Progenitor cell of endocrine pancreas (in vitro differentiated cells): Measurements from ENCODE around the gene KCNK13. TPM values are rescaled to one million over a fixed set of nuclear protein-coding genes. Genes with fewer than 3 reads are reported as not detected.

Experiments
- DNase-seq: peaks from one replicate; pipeline ENCODE4 v3.0.0; 2021; ENCODE audit warnings: low spot score; ENCODE audit not compliant: unreplicated experiment
- H3K27ac Mint-ChIP-seq: 2 replicates; pipeline ENCODE4 v1.8.0; 2021; ENCODE audit warnings: mild to moderate bottlenecking, moderate library complexity, mixed read lengths
- H3K27me3 Mint-ChIP-seq: 2 replicates; pipeline ENCODE4 v1.8.0; 2021; ENCODE audit warnings: mixed read lengths
- H3K36me3 Mint-ChIP-seq: 2 replicates; pipeline ENCODE4 v1.8.0; 2022; ENCODE audit warnings: mixed read lengths; ENCODE audit not compliant: insufficient read depth
- H3K4me1 Mint-ChIP-seq: 2 replicates; pipeline ENCODE4 v1.8.0; 2021; ENCODE audit warnings: low read depth, mixed read lengths
- H3K4me3 Mint-ChIP-seq: 2 replicates; pipeline ENCODE4 v1.8.0; 2021; ENCODE audit warnings: low read depth, mild to moderate bottlenecking, moderate library complexity, mixed read lengths
- H3K9me3 Mint-ChIP-seq: 2 replicates; pipeline ENCODE4 v1.8.0; 2021; ENCODE audit warnings: low read depth, mixed read lengths
- CTCF ChIP-seq: fragments of 200-600 bp; sonication (generic); IDR thresholded peaks from one replicate; pipeline ENCODE4 v1.5.0; 2021; ENCODE audit warnings: antibody characterized with exemption, mild to moderate bottlenecking; ENCODE audit not compliant: unreplicated experiment
- total RNA-seq: library from RNA; stranded (reverse); gene quantifications from 2 replicates; pipeline ENCODE4 v1.2.1, GENCODE V29; 2021

KCNK13 gene
- total RNA-seq, 1 donor from 2014 or later: not detected

GRCh38 chr14:90027842-90028241 is 34.0 kb upstream of the KCNK13 start:
- no peak for TF ChIP-seq CTCF
- no peaks in the 10 kb centered on the region for H3K9me3 Mint-ChIP-seq
- H3K27me3 Mint-ChIP-seq: no peaks in the 10 kb centered on the region
- no peak overlapping the region for H3K4me3 Mint-ChIP-seq
- H3K36me3 Mint-ChIP-seq: peaks cover 27% of the 10 kb centered on the region
- peaks cover 12% of the 10 kb centered on the region for H3K4me1 Mint-ChIP-seq
- no peak for DNase-seq
- peak overlapping the region; percentile 34 for H3K27ac Mint-ChIP-seq

- H3K36me3 Mint-ChIP-seq: peaks cover 36% of the 10 kb centered on the region
- no peaks in the 10 kb centered on the region for H3K27me3 Mint-ChIP-seq
- H3K9me3 Mint-ChIP-seq: no peaks in the 10 kb centered on the region
- H3K4me3 Mint-ChIP-seq: no peak overlapping the region
- no peaks in the 10 kb centered on the region for H3K4me1 Mint-ChIP-seq
- DNase-seq: no peak
- TF ChIP-seq CTCF: no peak
- no peak overlapping the region for H3K27ac Mint-ChIP-seq
Measured at GRCh38 chr14:90034156-90034555, 27.6 kb upstream of the KCNK13 start.

GRCh38 chr14:90034835-90035525 is 26.8 kb upstream of the KCNK13 start:
- DNase-seq: no peak
- peaks cover 39% of the 10 kb centered on the region for H3K36me3 Mint-ChIP-seq

GRCh38 chr14:90039253-90040010 is 22.4 kb upstream of the KCNK13 start:
- Mint-ChIP-seq H3K27ac (no peak overlapping the region), H3K4me1 (no peaks in the 10 kb centered on the region), H3K27me3 (no peaks in the 10 kb centered on the region), H3K36me3 (peaks cover 26% of the 10 kb centered on the region), H3K4me3 (no peak overlapping the region), H3K9me3 (no peaks in the 10 kb centered on the region)
- no peak for TF ChIP-seq CTCF
- no peak for DNase-seq

More at GRCh38 chr14:90034835-90035525, 26.8 kb upstream of the KCNK13 start:
- Mint-ChIP-seq H3K4me1 (no peaks in the 10 kb centered on the region), H3K9me3 (no peaks in the 10 kb centered on the region), H3K27me3 (no peaks in the 10 kb centered on the region), H3K27ac (no peak overlapping the region), H3K4me3 (no peak overlapping the region)
- no peak for TF ChIP-seq CTCF

GRCh38 chr14:90040411-90040810 is 21.4 kb upstream of the KCNK13 start:
- DNase-seq: no peak
- H3K27me3 Mint-ChIP-seq: no peaks in the 10 kb centered on the region
- no peak for TF ChIP-seq CTCF
- no peak overlapping the region for H3K4me3 Mint-ChIP-seq
- H3K36me3 Mint-ChIP-seq: peaks cover 22% of the 10 kb centered on the region
- H3K4me1 Mint-ChIP-seq: peaks cover 2% of the 10 kb centered on the region
- no peaks in the 10 kb centered on the region for H3K9me3 Mint-ChIP-seq
- H3K27ac Mint-ChIP-seq: no peak overlapping the region
